ENCODE measurements around the gene TMEM132A.

TMEM132A gene

DNA sequence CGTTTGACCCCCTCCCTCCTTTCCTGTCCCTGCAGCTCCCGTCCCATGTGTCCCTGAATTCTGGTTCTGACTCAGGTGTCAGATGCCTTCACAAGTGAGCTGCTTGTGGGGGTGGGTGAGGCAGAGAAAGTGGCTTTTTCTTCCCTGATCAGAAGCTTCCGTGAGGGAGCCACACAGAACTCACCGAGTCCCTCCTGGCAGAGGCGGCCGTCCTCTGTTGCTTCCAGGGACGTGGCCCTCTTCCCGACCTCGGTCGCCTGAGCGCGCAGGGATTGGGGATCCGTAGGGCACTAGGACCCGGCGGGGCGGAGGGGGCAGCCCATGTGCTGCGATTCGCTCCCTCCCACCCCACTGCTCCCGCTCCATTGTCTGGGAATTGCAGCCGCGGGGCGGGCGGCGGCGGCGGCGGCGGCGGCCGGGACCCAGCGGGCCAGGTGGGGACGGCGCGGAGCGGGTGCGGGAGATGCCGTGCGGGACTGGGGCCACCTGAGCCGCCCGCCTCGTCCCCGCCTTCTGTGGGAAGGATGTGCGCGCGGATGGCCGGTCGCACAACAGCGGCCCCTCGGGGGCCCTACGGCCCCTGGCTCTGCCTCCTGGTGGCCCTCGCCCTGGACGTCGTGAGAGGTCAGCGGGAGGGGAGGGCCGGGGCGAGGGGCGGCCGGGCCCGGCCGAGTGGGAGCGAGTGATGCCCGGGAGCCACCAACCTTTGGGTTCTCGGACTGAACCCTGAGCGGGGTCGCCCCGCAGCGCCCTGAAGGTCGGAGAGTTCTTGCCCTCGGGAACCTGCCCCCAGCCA, at the start of gene TMEM132A:
Gene TMEM132A, plus strand, starts transcription at position 351 of the 796 bp plus-strand sequence. Its CDS starts 174 bp downstream, at position 525.
- TF ChIP-seq CTCF (IDR thresholded peaks at IDR 0.05) = peak; percentile 18; the same call in 1 of the 2 replicates

GRCh38 chr11:60875366-60876167, 48.7 kb upstream of the TMEM132A start:
- no peak for TF ChIP-seq CTCF (IDR thresholded peaks at IDR 0.05)

- no peak for TF ChIP-seq CTCF (IDR thresholded peaks at IDR 0.05)
These were observed 48.1 kb upstream of the TMEM132A start for GRCh38 chr11:60876168-60876485.

DNA sequence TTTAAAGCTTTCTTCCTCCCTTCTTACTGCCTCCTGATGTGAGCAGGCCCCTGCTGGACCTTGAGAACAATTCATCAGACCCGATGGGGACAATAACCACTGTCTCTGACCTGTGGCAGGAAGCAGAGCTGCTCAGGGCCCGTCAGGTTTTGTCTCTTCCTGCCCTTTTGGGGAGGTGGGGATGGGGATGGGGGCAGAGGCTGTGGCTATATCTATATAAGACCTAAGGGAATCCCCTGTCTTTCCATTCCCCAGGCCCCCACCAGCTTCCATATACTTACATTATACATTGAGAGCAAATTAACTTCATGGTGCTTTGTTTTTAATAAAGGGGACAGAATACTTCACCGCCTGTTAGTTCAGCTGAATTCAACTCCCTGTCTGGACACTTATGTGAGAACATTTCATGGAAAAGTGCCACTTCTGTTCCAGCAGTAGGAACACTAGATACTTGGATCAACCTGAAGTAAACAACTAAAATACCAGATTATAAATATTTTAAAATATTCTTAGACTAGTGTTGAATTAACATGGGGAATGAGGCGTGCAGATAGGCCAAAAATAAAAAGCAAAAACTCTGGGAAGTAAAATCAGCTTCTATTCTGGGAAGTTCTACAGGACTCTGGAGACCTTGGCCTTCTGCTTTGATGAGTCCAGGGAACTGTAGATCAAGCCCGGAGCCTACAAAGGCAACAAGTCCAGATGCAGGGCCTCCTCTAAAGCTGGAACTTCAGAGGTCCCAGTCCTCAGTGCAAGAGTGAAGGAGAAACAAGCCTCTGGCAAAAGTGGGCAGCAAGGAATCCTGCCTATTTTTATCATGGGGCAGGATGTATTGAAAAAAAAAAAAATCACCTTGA, 45.8 kb upstream of the TMEM132A start:
- TF ChIP-seq CTCF (IDR thresholded peaks at IDR 0.05) = no peak

DNA sequence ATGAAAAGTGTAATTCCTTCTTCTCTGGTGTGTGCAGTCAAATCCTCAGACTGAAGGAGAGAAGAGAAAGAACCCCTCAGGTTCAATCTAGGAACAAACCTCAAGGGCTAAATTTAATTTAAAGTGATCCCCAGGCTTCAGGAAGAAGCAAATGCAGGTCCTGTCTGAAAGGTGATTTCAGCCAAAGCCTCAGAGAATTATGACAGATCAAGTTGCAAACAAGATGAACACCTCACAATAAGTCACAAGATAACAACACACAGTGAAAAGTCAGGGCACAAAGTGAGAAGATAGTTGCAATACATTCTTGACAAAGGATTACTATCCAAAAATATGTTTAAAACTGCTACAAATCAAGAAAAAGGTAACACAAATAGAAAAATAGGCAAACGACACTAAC, 45.2 kb upstream of the TMEM132A start:
- TF ChIP-seq CTCF (IDR thresholded peaks at IDR 0.05) = no peak

DNA sequence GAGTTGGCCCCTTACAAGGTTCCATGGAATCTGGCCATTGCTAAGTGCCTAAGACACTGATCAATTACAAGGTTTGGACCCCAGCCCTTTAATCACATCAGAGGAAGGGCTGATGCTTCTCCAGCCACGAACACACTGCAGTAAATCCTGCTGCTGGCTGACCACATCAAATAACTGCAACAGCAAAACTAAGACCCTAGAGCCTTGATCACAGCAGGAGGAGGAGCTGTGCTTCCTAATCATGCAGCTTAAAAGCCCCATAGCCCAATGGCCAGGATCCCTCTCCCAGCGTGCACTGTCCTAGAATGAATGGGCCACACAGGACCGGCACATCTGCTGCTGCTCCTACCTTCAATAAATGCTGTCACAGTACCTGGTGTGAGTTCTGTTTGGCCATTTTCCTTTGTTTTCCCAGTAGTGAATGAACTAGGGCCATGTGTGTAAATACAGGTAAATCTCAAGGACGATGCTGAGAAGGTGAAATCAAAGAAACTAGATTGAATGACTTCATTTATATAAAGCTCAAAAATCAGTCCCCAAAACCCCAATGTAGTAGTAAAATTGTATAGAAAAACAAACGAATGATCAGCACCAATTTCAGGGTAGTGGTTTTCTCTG, 44.2 kb upstream of the TMEM132A start:
- TF ChIP-seq CTCF (IDR thresholded peaks at IDR 0.05) = no peak
